Stimulated activated CD4-positive, alpha-beta T cell treated with anti-CD3 and anti-CD28 coated beads, Interleukin-1b, Interleukin-23, amount 100 ng/mL, for 24 hours (primary cell): ENCODE results near the gene SPEM3.

Experiments used
- DNase-seq, 4 experiments: peaks; one replicate each; pipeline ENCODE4 v3.0.0-alpha.2; 2020; ENCODE audit warnings: low read depth in 4 of 4, low spot score in 1 of 4

SPEM3 gene

DNA sequence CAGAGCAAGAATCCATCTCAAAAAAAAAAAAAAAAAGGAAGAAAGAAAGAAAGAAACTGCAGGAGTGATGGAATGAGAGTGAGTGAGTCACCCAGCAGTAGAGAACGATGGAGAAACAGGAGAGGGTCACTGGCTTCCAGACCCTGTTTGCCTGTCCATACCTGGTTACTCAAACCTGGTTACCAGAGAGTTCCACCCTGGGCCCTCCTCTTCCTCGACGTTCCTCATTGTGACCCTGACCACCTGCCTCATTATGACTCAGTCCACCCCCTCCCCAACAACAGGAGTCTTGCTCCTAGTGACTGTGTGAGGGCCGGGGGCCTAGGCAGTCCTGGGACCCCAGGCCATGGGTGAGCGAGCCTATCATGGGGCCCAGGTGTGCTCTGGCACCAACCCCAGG is at the start of gene SPEM3:
SPEM3 (plus strand) TSS at position 301 of the 400 bp plus-strand sequence; CDS start at position 347, 46 bp downstream.
- DNase-seq, result no peak

DNA sequence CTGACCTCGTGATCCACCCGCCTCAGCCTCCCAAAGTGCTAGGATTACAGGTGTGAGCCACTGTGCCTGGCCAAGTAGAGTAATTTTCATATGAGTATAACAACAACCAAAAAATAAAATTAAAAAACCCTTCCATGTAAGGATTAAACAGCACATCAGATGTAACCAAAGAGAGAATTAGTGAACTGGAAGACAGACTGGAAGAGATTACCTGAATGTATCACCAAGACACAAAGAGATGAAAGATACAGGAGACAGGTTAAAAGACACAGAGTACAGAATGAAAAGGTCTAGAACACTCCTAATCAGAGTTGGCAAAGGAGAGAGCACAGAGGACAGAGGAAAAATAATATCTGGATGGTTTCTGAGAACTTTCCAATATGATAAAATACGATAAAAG is 49.5 kb upstream of the SPEM3 start:
- DNase-seq, result no peak

- no peak for DNase-seq
Measured at GRCh38 chr17:7380321-7380720, 48.3 kb upstream of the SPEM3 start.

DNA sequence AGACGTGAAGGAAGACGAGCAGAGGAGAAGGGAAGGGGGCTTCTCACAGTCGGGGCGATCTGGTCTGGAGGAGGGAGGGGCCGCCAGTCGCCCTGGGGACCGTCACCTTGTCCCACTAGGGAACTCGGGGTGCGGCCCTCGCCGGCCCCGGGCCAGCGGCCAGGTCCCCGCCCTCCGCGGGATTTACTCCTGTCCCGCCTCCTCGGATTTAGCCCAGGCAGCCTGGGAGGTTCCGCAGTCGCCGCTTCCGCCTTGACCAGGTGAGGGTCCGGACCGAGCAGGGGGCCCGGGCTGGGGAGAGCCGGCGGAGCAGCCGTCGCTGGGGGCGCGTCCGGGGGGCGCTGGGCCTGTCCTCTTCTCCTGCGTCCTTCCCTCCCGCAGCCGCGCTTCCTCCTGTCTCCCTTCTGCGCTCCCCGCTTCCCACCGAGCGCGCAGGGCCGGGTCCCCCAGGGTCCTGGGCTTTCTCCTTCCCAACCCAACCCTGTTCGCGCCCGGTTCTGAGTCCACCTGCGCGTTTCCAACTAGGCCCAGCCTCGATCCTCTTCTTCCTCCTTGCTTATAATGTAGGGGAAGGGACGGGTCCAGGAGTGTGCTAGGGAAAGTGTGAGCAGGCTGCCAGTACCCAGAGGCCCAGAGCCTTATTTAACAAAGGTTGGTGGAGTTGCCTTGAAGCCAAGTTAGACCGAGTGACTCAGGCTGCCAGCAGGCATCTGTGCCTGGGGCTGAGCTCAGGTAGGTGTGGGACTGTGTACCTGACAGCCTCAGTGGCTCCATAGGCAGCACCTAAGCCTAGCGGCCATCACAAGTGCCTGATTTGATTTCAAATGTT is 47.6 kb upstream of the SPEM3 start, which contains the start of gene TNK1:
TNK1 (plus strand) TSS at position 235 of the 829 bp plus-strand sequence. CDS start 1,838 bp downstream, outside the sequence.
- no peak for DNase-seq

DNA sequence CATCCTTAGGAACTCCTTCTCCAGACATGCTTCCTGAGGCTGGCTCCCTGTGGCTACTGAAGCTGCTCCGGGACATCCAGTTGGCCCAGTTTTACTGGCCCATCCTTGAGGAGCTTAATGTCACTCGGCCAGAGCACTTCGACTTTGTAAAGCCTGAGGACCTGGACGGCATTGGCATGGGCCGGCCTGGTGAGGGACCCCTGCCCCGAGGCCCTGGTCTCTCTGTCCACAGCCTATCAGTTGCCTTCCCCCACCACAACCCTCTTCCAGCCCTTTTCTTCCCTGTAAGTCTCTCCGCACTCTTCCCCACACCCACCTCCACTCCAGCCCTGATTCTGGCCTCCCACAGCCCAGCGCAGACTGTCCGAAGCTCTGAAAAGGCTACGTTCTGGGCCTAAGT is 45.8 kb upstream of the SPEM3 start:
- no peak for DNase-seq

DNA sequence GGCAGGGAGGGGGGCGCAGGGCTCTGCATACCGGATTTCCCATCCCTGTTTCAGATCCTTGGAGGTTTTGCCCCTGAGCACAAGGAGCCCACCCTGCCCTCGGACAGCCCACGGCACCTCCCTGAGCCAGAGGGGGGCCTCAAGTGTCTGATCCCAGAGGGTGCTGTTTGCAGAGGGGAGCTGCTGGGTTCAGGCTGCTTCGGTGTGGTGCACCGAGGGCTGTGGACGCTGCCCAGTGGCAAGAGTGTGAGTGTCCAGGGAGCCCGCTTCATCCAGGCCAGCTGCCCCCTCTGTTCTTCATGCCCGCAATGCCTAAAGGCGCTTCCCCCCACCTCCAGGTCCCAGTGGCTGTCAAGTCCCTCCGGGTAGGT is 45.3 kb upstream of the SPEM3 start:
- DNase-seq, result no peak

DNA sequence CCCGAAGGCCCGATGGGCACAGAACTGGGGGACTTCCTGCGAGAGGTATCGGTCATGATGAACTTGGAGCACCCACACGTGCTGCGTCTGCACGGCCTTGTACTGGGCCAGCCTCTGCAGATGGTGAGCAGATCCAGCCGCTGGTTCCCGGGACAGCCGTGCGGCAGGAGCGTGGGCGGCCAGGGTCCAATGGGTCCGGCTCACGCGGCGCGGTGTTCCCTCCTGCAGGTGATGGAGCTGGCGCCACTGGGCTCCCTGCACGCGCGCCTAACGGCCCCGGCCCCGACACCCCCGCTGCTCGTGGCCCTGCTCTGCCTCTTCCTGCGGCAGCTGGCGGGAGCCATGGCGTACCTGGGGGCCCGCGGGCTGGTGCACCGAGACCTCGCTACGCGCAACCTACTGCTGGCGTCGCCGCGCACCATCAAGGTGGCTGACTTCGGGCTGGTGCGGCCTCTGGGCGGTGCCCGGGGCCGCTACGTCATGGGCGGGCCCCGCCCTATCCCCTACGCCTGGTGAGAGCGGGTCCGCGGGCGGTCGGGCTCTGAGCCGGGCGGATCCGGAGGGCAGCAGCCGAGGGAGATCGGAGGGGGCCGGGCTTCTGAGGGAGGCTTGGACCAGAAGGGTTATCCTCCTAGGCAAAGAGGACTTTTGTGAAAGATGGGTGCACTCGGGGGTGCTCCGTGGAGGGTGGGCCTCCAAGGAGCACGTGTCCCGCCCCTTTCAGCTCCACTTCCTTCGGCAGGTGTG is 44.7 kb upstream of the SPEM3 start:
- peak in 3 of 4 experiments; percentile 42 to 72 (median 60) for DNase-seq

- DNase-seq, result no peak
Measured at GRCh38 chr17:7384489-7385081, 44.1 kb upstream of the SPEM3 start.

- DNase-seq, result no peak
Measured at GRCh38 chr17:7388856-7389255, 39.8 kb upstream of the SPEM3 start.

DNA sequence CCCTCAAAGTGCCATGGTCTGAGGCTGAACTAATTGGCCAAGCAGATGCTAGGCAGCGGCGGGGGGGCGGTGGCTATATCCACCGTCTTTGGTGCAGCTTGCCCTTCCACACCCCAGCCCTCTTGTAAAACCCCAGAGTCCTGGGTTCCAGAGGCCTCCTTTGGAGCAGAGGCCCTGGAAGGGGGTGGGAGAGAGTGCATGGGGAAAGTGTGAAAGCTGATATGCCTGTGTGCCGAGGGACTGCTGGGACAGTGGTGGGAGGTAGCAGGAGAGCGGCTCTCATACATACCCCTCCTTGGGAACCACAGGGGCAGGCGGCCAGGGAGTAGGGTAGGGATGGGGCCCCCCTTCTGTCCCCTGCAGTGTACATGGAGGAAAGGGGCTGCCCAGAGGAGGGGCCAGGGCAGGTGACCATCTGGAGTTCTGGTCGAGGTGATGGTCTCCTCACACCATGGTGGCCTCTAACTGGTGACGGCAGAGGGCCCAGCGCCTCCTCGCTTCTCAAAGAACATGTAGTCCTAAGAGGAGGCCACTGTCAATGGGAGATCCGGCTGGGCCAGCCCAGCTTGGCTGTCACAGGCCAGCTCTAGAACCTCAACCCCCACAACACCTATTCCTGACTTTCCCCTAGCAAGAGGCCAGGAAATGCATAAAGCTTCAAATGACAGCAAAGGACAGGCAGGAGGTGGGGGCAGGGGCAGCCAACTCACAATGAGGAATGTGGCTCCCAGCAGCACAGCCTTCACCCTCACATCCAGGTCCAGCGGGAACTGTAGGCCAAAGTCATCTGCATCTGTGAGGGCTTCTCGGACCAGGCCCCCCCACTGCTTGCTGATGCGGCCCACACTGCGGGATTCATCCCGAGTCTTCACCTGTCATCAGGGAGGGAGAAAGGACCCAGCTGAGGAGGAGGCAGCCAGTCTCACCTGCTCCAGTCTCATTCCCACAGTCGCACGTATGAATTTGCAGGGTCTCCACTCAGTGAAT is 38.4 kb upstream of the SPEM3 start:
- DNase-seq, result no peak

DNA sequence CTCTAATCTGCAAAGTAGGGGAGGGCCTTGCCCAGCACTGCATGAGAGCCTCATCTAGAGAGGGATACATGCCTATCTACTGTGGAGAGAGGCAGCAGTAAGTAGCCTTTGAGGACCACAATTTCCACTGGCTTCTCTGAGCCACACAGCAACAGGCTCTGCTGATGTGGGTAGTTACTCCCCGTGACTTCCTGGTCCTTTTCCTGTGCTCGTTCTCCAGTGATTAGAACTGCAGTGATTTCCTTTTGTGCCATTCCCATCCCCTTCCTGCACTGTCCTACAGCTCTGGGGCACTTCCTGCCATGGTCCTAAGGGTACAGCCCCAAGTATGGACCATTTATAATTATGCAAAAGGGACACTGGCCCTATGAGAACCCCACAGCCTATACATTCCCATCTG is 37.4 kb upstream of the SPEM3 start:
- DNase-seq, result no peak

DNA sequence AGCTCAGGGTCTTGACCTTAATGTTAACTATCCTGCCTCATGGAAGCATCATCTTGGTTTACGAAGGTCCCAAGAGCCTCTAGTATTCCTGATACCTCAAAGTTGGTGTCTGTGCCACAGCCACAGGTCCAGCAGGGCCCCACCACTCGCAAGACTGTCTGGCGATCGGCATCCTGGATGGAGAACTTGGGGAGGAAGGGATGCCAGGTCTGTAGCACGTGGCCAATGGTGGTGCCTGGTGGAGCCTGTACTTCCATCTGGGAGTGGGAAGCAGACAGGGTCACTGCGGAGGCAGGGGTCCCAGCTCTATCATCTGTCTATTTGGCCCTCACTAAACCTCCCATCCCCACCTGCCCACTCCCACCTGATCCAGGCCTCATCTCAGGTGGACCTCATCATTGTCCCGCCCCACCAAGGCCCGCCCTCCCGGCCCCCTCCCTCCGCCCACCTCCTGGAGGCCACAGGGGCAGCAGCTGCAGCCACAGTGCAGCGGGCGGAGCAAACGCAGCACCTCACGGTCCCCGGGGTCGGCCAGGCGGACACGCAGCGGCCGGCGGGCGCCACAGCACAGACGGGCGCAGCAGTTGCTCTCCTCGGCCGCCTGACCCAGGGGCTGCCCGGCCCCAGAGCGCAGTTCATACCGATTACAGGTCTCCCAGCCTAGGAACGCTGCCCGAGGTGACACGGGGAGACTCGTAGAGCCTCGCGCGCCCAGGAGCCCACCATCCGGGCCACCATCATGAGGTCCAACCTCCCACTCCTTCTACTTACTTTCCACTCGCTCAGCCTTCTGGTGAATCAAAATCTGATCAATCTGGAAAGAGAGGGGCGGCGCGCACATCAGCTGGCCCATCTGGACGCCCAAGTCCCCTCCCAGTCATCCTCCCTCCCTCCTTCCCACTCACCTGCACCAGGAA is 35.7 kb upstream of the SPEM3 start:
- no peak for DNase-seq

DNA sequence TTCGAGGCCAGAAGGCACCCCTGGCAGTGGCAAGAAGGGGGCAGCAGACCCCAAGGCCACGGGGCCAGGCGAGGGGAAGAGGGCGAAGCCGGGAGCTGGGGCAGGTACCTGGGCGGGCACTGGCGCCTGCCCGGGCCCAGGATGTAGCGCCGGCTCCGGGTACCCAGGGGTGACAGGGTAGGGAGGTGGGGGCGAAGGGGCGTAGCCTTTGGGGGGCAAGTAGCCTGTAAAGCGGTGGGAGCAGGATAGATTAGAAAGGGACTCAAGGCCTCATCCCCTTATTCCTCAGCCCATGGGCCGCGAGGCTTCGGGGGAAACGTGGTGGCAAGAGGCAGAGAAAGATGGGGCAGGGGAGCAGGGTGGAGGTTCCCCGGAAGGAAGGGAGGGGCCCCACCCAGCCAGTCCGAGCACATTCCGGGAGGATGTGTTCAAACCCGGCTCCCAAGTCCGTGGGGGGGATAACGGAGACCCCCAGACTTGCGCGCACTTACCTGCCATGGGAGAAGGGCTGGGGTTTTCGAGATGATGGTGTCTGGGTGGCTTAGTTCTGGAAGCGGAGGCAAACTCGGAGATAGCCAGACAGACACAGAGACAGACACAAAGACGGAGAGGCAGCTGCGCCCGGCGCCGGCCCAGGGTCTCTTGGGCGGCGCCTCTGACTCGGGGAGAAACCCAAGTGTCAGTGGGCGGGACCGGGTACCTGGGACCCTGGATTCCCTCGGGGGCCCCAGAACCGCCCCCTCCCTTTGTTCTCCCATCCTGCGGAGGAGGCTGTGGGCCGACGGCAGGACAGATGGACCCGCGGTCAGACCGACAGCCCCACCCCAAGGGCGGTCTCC is 34.8 kb upstream of the SPEM3 start:
- DNase-seq, result peak in 1 of 4 experiments; percentile 48

DNA sequence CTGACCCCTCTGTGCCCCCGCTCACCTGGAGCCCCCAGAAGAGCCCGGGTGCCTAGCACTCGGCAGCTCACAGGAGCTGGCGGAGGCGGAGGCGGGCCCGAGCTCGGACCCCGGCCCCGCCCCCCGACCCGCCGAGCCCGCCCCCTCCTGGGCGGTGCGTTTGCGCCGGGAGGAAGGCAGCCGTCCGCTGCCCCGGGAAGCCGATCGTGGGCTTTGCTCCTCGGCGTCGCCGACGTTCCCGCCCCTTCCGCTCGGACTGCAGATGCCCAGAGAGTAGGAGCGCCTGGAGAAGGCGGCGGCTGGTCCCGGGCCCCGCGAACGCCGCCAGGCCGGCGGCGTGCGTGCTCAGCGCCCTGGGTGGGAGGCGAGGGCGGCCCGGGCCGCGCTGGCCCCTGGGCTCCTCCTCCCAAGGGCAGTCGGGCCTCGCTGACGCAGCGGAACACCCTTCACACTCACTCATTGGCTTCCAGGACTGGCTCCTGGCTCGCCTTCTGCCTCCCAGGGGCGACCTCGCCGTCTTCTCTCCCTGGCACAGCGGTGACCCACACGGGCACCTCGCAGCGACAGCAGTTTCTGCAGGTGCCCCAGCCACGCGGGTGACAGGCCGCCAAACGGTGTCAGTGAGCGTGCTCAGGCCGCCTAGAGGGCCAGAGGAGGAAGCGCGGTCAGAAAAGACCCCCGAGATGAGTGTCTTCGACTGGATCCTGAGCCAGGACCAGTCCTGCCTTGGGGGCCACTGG is 34.0 kb upstream of the SPEM3 start, which contains the start of gene PLSCR3:
PLSCR3 (minus strand) TSS at position 74 of the 740 bp plus-strand sequence. CDS start 415 bp downstream, outside the sequence.
- DNase-seq, result peak; percentile 58 to 85 (median 69)

DNA sequence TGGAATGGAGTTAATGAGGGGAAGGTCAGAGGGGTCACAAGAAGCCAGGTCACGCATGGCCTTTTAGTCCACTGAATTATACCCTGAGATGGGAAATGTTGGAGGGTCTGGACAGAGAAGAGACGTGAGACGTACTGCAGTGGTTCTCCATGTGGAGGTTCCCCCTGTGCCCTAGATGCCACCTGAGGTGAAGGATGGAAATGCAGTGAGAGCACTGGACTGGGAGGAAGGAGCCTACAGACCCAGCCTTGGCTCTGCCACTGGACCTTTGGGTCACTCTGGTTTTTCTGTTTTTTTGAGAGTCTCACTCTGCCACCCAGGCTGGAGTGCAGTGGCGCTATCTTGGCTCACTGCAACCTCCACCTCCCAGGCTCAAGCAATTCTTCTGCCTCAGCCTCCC is 32.5 kb upstream of the SPEM3 start:
- no peak for DNase-seq

- DNase-seq, result no peak
Measured at GRCh38 chr17:7398612-7399011, 30.0 kb upstream of the SPEM3 start.

GRCh38 chr17:7403043-7403726 is 25.5 kb upstream of the SPEM3 start:
- DNase-seq, result no peak

DNA sequence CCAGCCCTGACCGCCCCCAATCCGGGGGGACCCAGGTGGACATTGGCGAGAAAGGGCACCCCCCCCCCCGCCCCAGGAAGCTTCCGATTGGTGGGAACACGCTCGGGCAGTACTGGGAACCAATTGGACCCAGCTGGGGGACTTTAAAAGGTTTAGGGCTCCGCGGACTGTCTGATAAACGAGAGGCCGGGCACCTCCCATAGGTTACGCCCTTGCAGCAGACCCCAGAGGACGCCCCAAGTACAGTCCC is 25.0 kb upstream of the SPEM3 start:
- no peak for DNase-seq
